HepG2 (cell line): Measurements from ENCODE around the gene STK11. TPM values are rescaled to one million over a fixed set of nuclear protein-coding genes. Genes with fewer than 3 reads are reported as not detected.

Experiments
- CHD4 ChIP-seq: fragments of 200-600 bp; sonication (generic); IDR thresholded peaks from 2 replicates; pipeline ENCODE4 v1.7.0; 2017; ENCODE audit warnings: mild to moderate bottlenecking, low read length, borderline replicate concordance
- DMAP1 ChIP-seq: IDR thresholded peaks from 2 replicates; pipeline ENCODE4 v1.6.1; 2016
- EEA1 ChIP-seq: sonication (generic); formaldehyde crosslinking; IDR thresholded peaks from 2 replicates; pipeline ENCODE4 v1.5.1; 2020; ENCODE audit warnings: mild to moderate bottlenecking, missing genetic modification reagents, borderline replicate concordance
- ELF1 ChIP-seq: sonication (generic); formaldehyde crosslinking; IDR thresholded peaks from 2 replicates; pipeline ENCODE4 v1.4.0; 2020; ENCODE audit warnings: missing genetic modification reagents
- KLF16 ChIP-seq, 2 experiments: sonication (generic) in 1 of 2; formaldehyde crosslinking in 1 of 2; IDR thresholded peaks; 2 replicates each; pipeline versions ENCODE4 v1.6.1 to v1.8.0; 2016 to 2023; ENCODE audit warnings: missing genetic modification reagents in 2 of 2, missing compliant biosample characterization in 1 of 2
- MBNL3 ChIP-seq: fragments of 250-450 bp; sonication (Bioruptor Pico); conservative IDR thresholded peaks from 2 replicates; pipeline ENCODE4 v1.8.0; 2022; ENCODE audit warnings: mild to moderate bottlenecking, inconsistent platforms
- RXRB ChIP-seq: IDR thresholded peaks from 2 replicates; pipeline ENCODE4 v1.6.1; 2016; ENCODE audit warnings: borderline replicate concordance, missing genetic modification reagents, missing compliant biosample characterization
- XRCC5 ChIP-seq: fragments of 200-400 bp; formaldehyde crosslinking; optimal IDR thresholded peaks from 2 replicates; pipeline ENCODE3; 2017; ENCODE audit warnings: mild to moderate bottlenecking, low read length
- ZNF274 ChIP-seq: sonication (generic); formaldehyde crosslinking; IDR thresholded peaks from 2 replicates; pipeline ENCODE4 v1.5.1; 2020; ENCODE audit warnings: mild to moderate bottlenecking, missing genetic modification reagents
- ZNF30 ChIP-seq: sonication (generic); formaldehyde crosslinking; IDR thresholded peaks from 2 replicates; pipeline ENCODE4 v1.5.0; 2020; ENCODE audit warnings: mild to moderate bottlenecking, missing genetic modification reagents
- ZNF703 ChIP-seq: sonication (generic); formaldehyde crosslinking; IDR thresholded peaks from 2 replicates; pipeline ENCODE4 v1.5.1; 2020; ENCODE audit warnings: missing genetic modification reagents, mild to moderate bottlenecking, moderate library complexity, borderline replicate concordance
- ZNF724P ChIP-seq: sonication (generic); formaldehyde crosslinking; IDR thresholded peaks from 2 replicates; pipeline ENCODE4 v1.8.0; 2022; ENCODE audit warnings: missing genetic modification reagents, borderline replicate concordance
- ZNF781 ChIP-seq: sonication (generic); formaldehyde crosslinking; IDR thresholded peaks from 2 replicates; pipeline ENCODE4 v1.5.1; 2020; ENCODE audit warnings: borderline replicate concordance, mild to moderate bottlenecking, missing genetic modification reagents; ENCODE audit errors: not compliant biosample characterization
- ZNF878 ChIP-seq: sonication (generic); formaldehyde crosslinking; IDR thresholded peaks from 2 replicates; pipeline ENCODE4 v1.8.1; 2023; ENCODE audit warnings: mild to moderate bottlenecking, missing genetic modification reagents, moderate library complexity
- polyA plus RNA-seq, 8 experiments: library from polyadenylated mRNA; depleted of rRNA in 3 of 8; stranded (reverse) in 7 of 8; unstranded in 1 of 8; fragments of >200 nt; fragmentation: Illumina TruSeq in 4 of 8; extraction: Trizol in 4 of 8; gene quantifications; 2 replicates each; pipeline versions ENCODE4 v1.2.1 to v1.2.3, GENCODE V29; 2011 to 2016; ENCODE audit warnings: low read depth in 4 of 8, missing spikeins in 1 of 8, mixed read lengths in 1 of 8; ENCODE audit not compliant: insufficient read depth in 1 of 8
- total RNA-seq, 5 experiments: library from RNA; depleted of rRNA; stranded (reverse); fragments of >200 nt; fragmentation: Illumina TruSeq; extraction: Trizol; gene quantifications; 2 replicates each; pipeline ENCODE4 v1.2.3, GENCODE V29; 2016; ENCODE audit warnings: low read depth in 1 of 5
- TF ChIP-seq, protein P1 (sequence below): sonication (generic); formaldehyde crosslinking; IDR thresholded peaks from 2 replicates; pipeline ENCODE4 v1.9.0; 2021; ENCODE audit warnings: missing genetic modification reagents, borderline replicate concordance
- TF ChIP-seq, protein P2 (sequence below): sonication (generic); formaldehyde crosslinking; IDR thresholded peaks from 2 replicates; pipeline ENCODE4 v1.4.0; 2020; ENCODE audit warnings: missing genetic modification reagents, low read depth, mild to moderate bottlenecking, borderline replicate concordance
- TF ChIP-seq, protein P3 (sequence below): sonication (generic); formaldehyde crosslinking; IDR thresholded peaks from 2 replicates; pipeline ENCODE4 v1.8.1; 2023; ENCODE audit warnings: mild to moderate bottlenecking, missing genetic modification reagents
- TF ChIP-seq, protein P4 (sequence below): sonication (generic); formaldehyde crosslinking; IDR thresholded peaks from 2 replicates; pipeline ENCODE4 v1.9.0; 2021; ENCODE audit warnings: missing genetic modification reagents, borderline replicate concordance

Gene STK11
- total and polyA plus RNA-seq, 2 of the 13 experiments (the other 11 are each of a cell fraction or from before 2014, with no cell fraction given), result 27.5 to 43.6 TPM

DNA sequence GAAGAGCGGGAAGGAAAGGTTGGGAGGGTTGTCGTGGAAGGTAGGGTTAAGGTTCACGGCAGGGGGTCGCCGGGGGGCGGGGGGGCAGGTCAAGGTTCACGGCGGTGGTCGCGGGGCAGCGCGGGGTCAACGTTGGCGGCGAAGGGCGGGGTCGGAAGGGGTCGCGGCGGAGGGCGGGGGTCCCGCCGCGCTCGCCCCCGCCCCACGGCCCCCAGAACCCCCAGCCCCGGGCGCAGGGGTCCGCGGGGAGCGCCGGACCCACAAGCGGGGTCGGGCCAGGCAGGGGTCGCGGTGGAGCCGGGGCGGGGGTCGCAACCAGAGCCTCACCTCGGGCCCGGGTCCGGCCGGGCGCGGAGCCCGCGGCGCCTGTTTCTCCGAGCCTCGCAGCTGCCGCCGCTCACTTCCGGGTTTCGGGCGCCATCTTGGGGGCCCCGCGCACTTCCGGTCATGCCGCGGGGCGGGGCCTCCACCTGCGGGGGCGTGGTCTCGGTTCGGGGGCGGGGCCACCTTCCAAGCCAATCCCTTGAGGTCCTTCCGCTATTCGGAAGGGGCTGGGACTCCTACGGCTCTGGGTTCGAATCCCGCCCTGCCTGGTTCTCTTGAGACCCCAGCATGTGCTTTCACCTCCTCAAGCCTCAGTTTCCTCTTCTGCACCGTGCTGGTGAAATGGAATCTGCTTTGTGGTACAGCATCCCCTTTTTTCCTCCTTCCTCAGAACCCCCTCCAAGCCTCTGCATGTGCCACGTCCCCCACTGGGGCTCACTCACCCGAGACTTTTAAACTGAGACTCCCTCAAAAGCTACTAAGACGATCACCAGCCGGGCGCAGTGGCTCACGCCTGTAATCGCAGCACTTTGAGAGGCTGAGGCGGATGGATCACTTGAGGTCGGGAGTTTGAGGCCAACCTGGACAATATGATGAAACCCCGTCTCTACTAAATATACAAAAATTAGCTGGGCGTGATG, 31.5 kb upstream of the STK11 start, which contains the start of gene SBNO2 (continued):
- TF ChIP-seq, protein P1, sequence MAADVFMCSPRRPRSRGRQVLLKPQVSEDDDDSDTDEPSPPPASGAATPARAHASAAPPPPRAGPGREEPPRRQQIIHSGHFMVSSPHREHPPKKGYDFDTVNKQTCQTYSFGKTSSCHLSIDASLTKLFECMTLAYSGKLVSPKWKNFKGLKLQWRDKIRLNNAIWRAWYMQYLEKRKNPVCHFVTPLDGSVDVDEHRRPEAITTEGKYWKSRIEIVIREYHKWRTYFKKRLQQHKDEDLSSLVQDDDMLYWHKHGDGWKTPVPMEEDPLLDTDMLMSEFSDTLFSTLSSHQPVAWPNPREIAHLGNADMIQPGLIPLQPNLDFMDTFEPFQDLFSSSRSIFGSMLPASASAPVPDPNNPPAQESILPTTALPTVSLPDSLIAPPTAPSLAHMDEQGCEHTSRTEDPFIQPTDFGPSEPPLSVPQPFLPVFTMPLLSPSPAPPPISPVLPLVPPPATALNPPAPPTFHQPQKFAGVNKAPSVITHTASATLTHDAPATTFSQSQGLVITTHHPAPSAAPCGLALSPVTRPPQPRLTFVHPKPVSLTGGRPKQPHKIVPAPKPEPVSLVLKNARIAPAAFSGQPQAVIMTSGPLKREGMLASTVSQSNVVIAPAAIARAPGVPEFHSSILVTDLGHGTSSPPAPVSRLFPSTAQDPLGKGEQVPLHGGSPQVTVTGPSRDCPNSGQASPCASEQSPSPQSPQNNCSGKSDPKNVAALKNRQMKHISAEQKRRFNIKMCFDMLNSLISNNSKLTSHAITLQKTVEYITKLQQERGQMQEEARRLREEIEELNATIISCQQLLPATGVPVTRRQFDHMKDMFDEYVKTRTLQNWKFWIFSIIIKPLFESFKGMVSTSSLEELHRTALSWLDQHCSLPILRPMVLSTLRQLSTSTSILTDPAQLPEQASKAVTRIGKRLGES, result no peak
- TF ChIP-seq ZNF274, result 0 out of 2 replicates have a peak, but pooled peaks have one; percentile 43
- TF ChIP-seq, protein P2, sequence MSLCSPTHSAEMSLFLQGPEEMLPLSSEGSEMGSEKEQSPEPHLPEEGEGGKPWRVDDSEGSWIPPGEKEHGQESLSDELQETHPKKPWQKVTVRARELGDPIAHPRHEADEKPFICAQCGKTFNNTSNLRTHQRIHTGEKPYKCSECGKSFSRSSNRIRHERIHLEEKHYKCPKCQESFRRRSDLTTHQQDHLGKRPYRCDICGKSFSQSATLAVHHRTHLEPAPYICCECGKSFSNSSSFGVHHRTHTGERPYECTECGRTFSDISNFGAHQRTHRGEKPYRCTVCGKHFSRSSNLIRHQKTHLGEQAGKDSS (CRISPR knock-in tag), result no peak
- no peak for TF ChIP-seq ZNF30 (CRISPR knock-in tag)
- TF ChIP-seq ZNF724P (CRISPR knock-in tag), result no peak
- TF ChIP-seq, protein P3, sequence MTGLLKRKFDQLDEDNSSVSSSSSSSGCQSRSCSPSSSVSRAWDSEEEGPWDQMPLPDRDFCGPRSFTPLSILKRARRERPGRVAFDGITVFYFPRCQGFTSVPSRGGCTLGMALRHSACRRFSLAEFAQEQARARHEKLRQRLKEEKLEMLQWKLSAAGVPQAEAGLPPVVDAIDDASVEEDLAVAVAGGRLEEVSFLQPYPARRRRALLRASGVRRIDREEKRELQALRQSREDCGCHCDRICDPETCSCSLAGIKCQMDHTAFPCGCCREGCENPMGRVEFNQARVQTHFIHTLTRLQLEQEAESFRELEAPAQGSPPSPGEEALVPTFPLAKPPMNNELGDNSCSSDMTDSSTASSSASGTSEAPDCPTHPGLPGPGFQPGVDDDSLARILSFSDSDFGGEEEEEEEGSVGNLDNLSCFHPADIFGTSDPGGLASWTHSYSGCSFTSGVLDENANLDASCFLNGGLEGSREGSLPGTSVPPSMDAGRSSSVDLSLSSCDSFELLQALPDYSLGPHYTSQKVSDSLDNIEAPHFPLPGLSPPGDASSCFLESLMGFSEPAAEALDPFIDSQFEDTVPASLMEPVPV (CRISPR knock-in tag), result no peak
- TF ChIP-seq EEA1, result no peak
- TF ChIP-seq DMAP1, result no peak
- TF ChIP-seq XRCC5, result no peak
- TF ChIP-seq, protein P4, sequence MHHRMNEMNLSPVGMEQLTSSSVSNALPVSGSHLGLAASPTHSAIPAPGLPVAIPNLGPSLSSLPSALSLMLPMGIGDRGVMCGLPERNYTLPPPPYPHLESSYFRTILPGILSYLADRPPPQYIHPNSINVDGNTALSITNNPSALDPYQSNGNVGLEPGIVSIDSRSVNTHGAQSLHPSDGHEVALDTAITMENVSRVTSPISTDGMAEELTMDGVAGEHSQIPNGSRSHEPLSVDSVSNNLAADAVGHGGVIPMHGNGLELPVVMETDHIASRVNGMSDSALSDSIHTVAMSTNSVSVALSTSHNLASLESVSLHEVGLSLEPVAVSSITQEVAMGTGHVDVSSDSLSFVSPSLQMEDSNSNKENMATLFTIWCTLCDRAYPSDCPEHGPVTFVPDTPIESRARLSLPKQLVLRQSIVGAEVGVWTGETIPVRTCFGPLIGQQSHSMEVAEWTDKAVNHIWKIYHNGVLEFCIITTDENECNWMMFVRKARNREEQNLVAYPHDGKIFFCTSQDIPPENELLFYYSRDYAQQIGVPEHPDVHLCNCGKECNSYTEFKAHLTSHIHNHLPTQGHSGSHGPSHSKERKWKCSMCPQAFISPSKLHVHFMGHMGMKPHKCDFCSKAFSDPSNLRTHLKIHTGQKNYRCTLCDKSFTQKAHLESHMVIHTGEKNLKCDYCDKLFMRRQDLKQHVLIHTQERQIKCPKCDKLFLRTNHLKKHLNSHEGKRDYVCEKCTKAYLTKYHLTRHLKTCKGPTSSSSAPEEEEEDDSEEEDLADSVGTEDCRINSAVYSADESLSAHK (CRISPR knock-in tag), result no peak
- TF ChIP-seq CHD4, result peak; percentile 52; the same call in 1 of the 2 replicates
- TF ChIP-seq KLF16 (CRISPR knock-in tag; IDR thresholded peaks at IDR 0.05), result no peak
- TF ChIP-seq ZNF703 (CRISPR knock-in tag), result no peak
- peak; percentile 95 for TF ChIP-seq ELF1 (CRISPR knock-in tag)
- TF ChIP-seq ZNF878 (CRISPR knock-in tag), result no peak
- TF ChIP-seq RXRB (CRISPR knock-in tag), result no peak
- TF ChIP-seq ZNF781 (CRISPR knock-in tag), result no peak
- TF ChIP-seq MBNL3 (CRISPR knock-in tag), result no peak
